ENCODE data around the gene COPS8.
A peak's percentile ranks its signal among the peaks of the same experiment; 100 is the strongest.

The COPS8 gene

DNA sequence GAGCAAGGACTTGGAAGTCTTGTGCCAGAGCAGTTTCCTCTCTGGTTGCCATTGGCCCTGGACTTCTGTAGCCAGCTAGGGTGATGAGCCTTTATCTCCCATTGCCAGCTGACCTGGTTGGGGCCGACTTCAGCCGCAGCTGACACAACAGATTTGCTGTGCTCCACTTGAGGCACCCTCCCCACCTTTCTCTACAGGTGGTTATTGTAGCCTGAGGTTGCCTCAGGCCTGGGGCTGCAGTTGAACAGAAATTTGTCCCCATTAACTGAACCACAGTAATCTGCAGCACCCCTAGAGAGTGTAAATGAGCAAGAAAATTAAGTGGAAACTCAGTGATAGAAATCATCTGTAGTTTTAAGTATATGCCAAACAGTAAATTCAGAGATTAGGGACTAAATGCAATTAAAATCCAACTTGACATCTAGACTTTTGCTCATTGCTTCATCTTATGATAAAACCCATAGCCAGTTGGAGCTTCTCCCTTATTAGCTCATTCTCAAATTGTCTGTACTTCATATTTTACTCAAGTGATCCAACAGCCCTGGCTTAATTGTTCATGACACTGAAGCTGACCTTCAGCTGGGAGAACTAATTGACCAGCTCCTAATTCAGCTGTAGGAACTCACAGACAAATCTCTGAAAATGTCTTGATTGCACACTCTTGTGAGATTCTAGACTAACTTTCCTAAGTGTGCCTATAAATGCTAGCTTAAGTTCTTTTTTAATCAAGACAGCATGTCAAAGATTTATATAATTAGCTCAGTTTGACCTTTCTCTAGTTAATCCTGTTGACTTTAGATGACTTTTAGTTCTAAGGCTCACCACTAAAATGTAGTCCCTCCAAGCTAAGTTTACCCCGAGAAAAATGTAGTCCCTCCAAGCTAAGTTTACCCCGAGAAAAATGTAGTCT is 48.9 kb downstream of the COPS8 start:
- no peak for TF ChIP-seq CTCF (IDR thresholded peaks at IDR 0.05; ENCODE audit: low read depth, low read length)
- DNase-seq (ENCODE audit: extremely low read depth, low read depth) = peak; percentile 49

GRCh38 chr2:237136824-237137223 is 51.1 kb downstream of the COPS8 start:
- TF ChIP-seq CTCF (IDR thresholded peaks at IDR 0.05; ENCODE audit: low read depth, low read length) = no peak
- no peak for DNase-seq (ENCODE audit: extremely low read depth, low read depth)

- no peak for TF ChIP-seq CTCF (IDR thresholded peaks at IDR 0.05; ENCODE audit: low read depth, low read length)
- DNase-seq (ENCODE audit: extremely low read depth, low read depth) = no peak
Observed at GRCh38 chr2:237137626-237138323, 52.1 kb downstream of the COPS8 start.

DNA sequence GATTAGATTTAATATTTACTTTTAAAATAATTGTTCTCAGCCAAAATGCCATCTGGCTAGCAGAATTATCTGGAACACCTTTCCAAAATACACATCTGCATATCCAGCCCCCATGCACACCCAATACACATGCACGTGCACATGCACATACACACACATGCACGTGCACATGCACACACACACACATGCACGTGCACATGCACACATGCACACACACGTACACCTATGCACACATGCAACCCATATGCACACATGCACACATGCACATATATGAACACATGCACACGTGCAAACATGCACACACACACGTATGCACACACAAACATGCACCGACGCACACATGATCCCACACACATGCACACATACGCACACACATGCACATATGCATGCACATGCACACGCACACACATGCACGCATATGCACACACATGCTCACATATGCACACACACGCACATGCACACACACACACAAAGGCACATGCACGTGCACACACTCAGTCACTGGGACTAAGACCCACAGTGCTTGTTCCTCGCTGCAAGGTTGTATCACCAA is 53.5 kb downstream of the COPS8 start:
- DNase-seq (ENCODE audit: extremely low read depth, low read depth) = no peak
- no peak for TF ChIP-seq CTCF (IDR thresholded peaks at IDR 0.05; ENCODE audit: low read depth, low read length)

DNA sequence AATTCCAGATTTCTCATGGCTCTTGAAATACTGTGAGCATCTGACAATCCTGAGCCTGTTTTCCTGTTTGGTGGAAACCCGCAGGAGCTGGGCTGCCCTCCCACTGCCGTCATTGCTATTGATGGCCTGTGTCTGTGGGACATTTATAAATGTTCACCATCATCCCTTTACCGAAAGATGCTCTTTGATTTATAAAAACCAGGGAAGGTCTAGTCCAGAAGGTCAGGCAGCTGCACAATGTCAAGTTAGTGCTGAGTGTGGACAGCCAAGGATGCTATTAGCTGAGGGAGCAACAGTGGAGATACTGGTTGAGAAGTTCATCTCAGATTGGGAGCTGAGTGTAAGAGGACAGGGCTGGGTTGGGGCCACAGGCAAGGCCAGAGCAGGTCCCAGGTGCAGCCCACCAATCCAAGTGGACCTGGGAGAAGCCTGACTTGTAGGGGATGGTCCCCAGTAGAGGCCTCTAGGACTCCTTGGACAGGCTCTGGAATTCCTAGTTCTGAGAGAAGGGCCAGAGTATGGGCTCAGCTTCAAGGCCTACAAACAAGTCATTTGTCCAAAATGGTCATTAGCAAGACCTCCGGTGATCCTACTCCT is 55.1 kb downstream of the COPS8 start:
- no peak for TF ChIP-seq CTCF (IDR thresholded peaks at IDR 0.05; ENCODE audit: low read depth, low read length)
- no peak for DNase-seq (ENCODE audit: extremely low read depth, low read depth)

GRCh38 chr2:237141571-237142051 is 55.9 kb downstream of the COPS8 start:
- TF ChIP-seq CTCF (IDR thresholded peaks at IDR 0.05; ENCODE audit: low read depth, low read length) = no peak
- peak; percentile 73 for DNase-seq (ENCODE audit: extremely low read depth, low read depth)
